A549 treated with Hydrocortisone at 1 μM for 4 hours (cell line): ENCODE measurements around the gene GPR135. TPM values are rescaled to one million over a fixed set of nuclear protein-coding genes. Genes with fewer than 3 reads are reported as not detected.

Experiments used
- total RNA-seq: library from RNA; stranded (reverse); fragments of 200-300 nt; extraction: Qiagen RNA extraction; gene quantifications from 5 replicates; pipeline ENCODE4 v1.2.3, GENCODE V29; 2022

GPR135 gene
- 0.70 to 1.1 TPM (median 0.87 TPM) in 5 replicates for total RNA-seq

GRCh38 chr14:59465316-59466135, at the start of gene GPR135:
Gene GPR135, minus strand, starts transcription at chr14:59465380. Its CDS starts 154 bp downstream, at chr14:59465226.

GRCh38 chr14:59483819-59484638, 18.8 kb upstream of the GPR135 start, which contains the start of the genes JKAMP and L3HYPDH:
Gene JKAMP, plus strand, starts transcription at chr14:59484517. Its CDS starts 73 bp downstream, at chr14:59484590.
Gene L3HYPDH, minus strand, starts transcription at chr14:59484408. Its CDS starts 92 bp downstream, at chr14:59484316.

Other genes starting within 250 kb of the GPR135 start
- gene L3HYPDH, start 19.0 kb upstream of the GPR135 start, total RNA-seq = 34.1 to 42.6 TPM (median 39.0 TPM) in 5 replicates
- gene JKAMP, start 19.1 kb upstream of the GPR135 start, total RNA-seq = 60.0 to 85.8 TPM (median 68.8 TPM) in 5 replicates
- gene CCDC175, start 111.4 kb upstream of the GPR135 start, total RNA-seq = not detected in 5 replicates